NCI-H1105 (cell line): Measurements from ENCODE around the gene DQX1.

Source experiments
- DNase-seq: peaks from one replicate; lab custom pipeline; 2025; lab: John Stamatoyannopoulos, UW

The DQX1 gene

GRCh38 chr2:74530239-74531187, 4.5 kb upstream of the DQX1 start:
- no peak for DNase-seq

GRCh38 chr2:74529357-74530238, 3.6 kb upstream of the DQX1 start, which contains the start of the genes AUP1 and HTRA2:
Gene AUP1, minus strand, starts transcription at chr2:74529706. Its CDS starts 77 bp downstream, at chr2:74529629.
Gene HTRA2, plus strand, starts transcription at chr2:74529933. Its CDS starts 74 bp downstream, at chr2:74530007.
- DNase-seq = peak; percentile 97

- DNase-seq = no peak
Observed at GRCh38 chr2:74528600-74529356, 2.7 kb upstream of the DQX1 start.

- no peak for DNase-seq
Observed at GRCh38 chr2:74527741-74528140, 1.7 kb upstream of the DQX1 start.

GRCh38 chr2:74526649-74527230, 709 bp upstream of the DQX1 start:
- DNase-seq = no peak

- DNase-seq = no peak
Observed at GRCh38 chr2:74524955-74525716, 895 bp downstream of the DQX1 start.

- DNase-seq = no peak
Observed at GRCh38 chr2:74524005-74524404, 2.0 kb downstream of the DQX1 start.

GRCh38 chr2:74522516-74522915, 3.5 kb downstream of the DQX1 start:
- no peak for DNase-seq

GRCh38 chr2:74516650-74517049, 9.4 kb downstream of the DQX1 start:
- no peak for DNase-seq

GRCh38 chr2:74515981-74516633, 9.9 kb downstream of the DQX1 start:
- DNase-seq = no peak

GRCh38 chr2:74515271-74515980, 10.6 kb downstream of the DQX1 start:
- no peak for DNase-seq

GRCh38 chr2:74514368-74515270, 11.4 kb downstream of the DQX1 start, which contains the start of gene TLX2:
Gene TLX2, plus strand, starts transcription at chr2:74514450. Its CDS starts 357 bp downstream, at chr2:74514807.
- DNase-seq = no peak

GRCh38 chr2:74513605-74514367, 12.2 kb downstream of the DQX1 start:
- DNase-seq = no peak

- no peak for DNase-seq
Observed at GRCh38 chr2:74512744-74513604, 13.1 kb downstream of the DQX1 start.

- DNase-seq = no peak
Observed at GRCh38 chr2:74511104-74511989, 14.7 kb downstream of the DQX1 start.

GRCh38 chr2:74510272-74510671, 15.8 kb downstream of the DQX1 start:
- DNase-seq = no peak
